Stimulated activated CD8-positive, alpha-beta memory T cell treated with anti-CD3 and anti-CD28 coated beads, Interleukin-7, amount 100 ng/mL, for 1 hour (primary cell): ENCODE measurements around the gene GRIA4.
"Not testable (repeated sequence)": the region's sequence is repeated elsewhere in the genome, so short reads cannot be mapped to it uniquely, and the experiment has no call there.

Experiments
- DNase-seq, 2 donors: peaks; one replicate each; pipeline ENCODE4 v3.0.0-alpha.2; 2020; ENCODE audit warnings: low read depth in 2 of 2

The GRIA4 gene

DNA sequence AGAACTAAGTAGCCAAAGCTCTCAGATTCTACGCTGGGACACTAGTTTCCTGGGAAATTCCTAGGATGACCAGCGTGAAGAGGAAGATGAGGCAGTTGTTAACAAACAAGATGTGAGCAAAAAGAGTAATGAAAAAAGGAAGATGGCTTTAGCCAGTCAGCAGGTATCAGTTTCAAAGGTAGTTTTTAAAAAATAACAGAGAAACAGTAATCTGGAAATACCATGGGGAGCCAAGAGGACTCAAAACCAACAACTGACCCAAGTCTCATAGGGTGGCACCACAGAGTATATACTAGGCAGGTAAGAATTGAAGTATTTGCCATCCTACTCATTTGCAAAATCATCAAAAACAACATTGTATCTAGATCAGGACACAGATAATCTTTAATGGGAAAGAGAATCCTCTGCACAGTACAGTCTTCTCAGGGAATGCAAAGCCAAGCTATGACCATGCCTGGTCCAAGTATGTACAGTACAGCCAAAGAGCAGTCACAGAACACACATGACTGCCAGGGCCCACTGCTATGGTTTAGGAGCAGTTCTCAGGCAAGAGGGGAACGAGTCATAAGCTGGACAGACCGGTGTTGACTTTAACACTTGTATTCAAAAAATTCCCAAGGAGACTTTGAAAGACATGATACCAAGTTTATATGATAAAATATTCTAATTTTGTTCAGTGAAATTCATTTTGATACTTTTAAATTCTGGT is 391.6 kb downstream of the GRIA4 start:
- DNase-seq, result no peak

DNA sequence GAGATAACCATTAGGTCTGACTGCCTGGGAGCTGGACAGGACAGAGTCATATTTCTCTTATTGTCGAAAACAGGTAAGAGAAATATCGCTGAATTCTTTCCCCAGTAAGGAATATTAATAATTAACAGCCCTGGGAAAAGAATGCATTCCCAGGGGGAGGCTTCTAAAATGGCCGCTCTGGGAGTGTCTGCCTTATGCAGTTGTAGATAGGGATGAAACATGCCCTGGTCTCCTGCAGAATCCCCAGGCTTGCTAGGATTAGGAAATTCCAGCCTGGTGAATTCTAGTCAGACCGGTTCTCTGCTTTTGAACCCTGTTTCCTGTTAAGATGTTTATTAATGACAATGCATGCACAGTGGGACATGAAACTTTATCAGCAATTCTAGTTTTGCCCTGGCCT is 393.2 kb downstream of the GRIA4 start:
- DNase-seq, result not testable (repeated sequence)

DNA sequence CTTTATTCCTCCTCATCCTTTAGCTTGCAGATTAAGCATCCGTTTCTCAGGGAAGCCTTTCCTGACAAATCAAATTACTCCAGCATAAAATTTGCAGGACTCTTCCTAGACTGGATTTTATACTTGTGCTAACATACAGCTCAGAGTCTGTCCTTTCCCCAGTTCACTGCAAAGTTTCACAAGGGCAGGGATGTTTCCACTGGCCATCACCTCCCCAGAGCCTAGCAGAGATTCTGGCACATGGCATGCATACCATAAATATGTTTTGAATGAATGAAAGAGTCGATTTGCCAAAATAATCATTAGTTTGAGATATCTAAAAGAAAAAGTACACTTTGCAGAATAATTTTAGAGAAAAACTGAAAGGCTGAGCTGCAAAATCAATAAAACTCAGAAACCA is 401.6 kb downstream of the GRIA4 start:
- no peak for DNase-seq

DNA sequence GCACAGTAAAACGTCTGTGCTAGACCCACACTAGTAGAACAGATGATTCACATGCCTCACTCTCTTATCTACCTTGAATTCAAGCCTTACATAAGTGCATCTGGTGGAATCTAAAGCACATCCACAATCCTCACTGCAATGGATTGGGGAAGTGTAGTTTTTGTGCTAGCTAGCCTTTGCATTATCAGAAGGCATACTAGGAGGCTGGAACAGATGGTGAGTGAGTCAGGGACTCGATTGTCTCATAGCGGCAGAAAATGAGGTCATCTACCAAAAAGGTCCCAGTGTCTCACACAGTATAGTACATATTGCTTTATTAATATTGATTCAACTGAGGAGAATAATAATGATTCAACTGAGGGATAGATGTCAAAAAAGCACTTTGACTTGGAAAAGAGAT is 402.9 kb downstream of the GRIA4 start:
- DNase-seq, result no peak

DNA sequence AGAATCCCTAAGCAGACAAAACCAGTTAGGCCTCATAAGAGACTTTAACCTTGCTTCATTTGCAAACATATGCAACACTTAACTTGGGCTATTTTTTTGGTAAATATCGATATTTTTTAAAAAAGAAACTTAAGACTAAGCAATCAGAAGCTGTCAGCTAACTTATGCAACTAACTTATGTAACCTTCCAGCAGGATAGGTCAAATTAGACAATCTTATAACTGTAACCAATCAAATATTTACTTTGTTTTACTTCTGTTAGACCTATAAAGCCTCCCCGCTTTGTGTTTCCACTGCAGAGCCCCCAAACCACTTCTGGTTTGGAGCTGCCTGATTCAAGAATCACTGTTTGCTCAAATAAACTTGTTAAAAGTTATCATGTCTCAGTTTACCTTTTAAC is 404.2 kb downstream of the GRIA4 start:
- DNase-seq, result no peak

DNA sequence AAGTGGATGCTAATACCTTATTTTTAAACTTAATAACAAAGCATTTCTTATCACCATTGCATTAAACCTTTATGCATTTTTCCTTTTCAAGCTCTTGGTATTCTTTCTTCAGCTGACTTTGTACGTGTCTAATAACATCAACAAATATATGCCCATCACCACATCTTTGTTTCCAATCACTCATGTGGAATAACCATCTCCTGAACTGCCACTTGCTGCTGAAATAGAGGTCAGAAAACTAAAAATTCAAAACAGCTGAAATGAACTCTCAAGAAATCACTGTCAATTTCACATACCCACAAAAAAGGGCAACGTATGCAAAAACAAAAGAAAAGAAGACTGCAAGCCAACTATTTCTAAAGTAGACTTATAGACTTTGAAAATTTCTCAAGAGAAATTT is 404.7 kb downstream of the GRIA4 start:
- no peak for DNase-seq

DNA sequence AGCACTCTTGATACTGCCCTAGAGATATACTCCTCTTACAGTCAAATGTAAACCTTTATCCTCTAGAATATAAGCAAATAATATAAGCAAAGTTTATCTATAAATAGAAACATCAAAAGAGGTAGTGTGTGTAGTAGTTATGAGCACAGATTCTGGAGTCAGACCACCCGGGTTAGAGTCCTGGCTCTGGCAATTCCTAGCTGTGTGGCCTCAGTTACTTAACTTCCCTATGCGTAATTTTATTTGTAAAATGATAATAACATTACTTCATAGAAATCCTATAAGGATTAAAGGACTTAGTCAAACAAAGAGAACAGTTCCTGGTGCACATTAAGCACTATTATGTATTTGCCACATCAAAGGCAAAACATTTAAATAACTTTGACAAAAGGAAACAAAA is 405.2 kb downstream of the GRIA4 start:
- no peak for DNase-seq

DNA sequence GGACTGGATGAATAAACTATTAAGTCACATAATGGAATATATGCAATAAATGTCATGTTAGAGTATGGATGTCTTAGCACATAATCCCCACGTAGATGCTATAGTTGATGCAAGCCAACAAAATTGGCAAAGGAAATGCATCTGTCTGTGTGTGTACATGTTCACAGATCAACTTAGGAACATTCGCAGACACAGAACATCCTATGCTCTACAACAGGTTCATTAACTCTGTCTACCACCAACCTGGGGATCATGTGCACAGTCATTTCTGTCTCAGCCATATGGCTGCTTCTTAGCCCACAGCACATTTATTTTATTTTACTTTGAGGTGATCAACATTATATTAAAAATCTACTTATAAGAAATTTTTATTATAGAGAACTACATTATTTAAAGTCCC is 407.2 kb downstream of the GRIA4 start:
- DNase-seq, result no peak

DNA sequence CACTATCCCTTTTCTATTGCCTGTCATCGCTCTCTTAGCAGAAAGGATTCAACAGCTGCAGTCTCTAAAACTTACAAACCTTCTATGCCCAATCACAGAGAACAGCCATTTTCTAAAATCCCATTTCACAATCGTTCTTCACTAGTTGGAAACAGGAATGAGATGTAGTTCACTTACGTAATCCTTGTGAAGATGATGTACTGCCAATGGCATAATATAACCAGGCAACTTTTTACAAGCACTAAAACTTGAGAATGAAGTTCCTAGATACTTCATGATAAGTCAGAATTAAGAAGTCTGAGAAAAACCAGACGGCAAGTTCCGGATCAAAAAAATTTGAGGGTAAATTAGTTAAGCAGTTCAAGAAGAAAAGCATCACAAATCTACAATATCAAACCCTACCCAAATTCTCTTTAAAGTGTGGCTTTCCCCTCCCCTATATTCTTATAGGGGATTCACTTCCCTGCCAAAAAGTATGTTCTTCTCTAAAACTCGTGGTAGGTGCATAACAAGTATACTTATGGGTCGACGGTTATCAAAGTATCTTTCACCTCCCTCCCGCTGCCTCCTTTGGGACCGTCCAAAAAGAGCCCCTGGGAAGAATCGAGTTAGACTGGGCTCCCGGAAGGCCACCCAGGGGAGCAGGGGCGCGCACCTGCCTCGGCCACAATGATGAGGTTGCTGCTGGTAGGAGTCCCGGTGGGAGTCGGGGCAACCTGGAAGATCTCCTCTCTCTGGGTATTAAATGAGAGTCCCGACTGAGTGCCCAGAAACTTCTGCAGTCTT is 411.5 kb downstream of the GRIA4 start:
- no peak for DNase-seq

DNA sequence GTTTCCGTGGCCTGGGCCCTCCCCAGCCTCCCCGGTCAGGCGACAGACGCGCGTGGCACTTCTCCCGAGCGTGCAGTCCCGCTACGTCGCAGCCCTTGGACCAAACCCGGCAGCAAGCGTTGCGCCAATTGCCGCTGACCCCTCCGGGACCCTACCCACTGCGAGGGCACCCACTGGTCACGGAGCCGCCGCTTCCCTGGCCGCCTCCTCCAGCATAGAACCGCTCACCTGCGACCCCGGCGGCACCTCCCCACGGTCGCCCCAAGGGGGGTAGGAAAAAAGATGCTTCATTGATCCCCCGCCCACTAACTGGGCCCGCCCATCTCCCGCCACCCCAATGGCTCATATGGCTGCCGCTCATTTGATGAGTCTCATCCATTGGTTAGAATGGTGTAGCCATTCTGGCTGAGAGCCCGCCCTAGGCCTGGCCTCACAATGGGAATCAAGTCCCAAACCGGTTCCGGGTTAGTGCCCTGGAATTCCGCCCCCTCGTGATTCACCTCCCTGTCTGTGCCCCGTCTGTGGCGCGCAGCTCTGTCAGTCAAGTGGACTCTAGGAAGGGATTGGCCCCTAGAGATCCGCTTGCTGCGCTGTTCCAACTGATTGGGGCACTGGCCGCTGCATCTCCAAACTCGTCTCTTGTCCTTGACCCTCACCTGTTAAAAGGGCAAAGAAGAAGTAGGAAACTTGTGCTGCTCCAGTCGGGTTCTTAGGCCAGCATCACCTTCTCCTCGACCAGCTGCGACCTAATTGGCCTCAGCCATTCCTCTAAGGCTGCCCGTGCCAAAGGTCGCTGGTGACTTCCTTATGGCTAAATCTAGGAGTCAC is 412.3 kb downstream of the GRIA4 start, which contains the start of gene MSANTD4:
TSS of gene MSANTD4 (minus strand) at position 274 of the 828 bp plus-strand sequence. CDS start 11,323 bp downstream, outside the sequence.
- DNase-seq, result peak; percentile 87 to 91

DNA sequence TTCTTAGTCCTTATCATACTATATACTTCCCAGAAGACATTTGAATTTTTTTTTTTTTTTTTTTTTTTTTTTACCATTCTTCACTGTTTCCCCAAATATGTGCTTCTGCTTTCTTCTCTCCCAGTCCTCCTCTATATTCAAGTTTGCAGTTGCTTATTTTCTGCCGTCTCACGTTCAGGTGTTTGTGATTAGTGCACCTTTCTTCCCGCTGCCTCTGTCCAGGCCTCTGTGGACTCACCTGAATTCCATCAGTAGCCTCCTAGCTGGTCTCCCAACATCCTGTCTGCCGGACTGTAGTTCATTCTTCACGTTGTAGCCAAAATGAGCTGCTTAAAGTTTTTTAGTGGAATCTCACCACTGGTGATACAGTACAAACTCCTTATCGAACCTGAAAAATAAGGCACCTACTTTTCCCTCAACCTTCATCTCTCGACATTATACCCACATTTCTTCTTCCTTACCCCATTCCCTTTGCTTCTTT is 413.0 kb downstream of the GRIA4 start:
- DNase-seq, result no peak

DNA sequence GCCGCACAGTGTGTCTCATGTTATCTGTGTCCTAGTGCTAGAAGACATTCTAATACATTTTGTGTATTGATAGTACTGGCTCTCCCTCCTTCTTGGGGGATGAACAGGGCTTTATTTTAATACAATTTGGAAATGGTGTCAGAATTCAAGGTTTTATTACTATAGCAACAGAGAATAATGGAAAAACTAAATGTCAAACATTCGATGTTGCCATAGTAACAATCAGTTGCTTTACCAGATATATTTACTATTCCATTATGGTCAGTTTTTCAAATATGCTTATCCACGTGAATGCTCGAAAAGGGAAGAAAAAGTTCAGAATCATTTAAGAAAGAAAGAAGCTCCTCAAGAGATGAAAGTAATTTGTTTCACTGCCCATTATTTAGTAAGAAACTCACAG is 420.7 kb downstream of the GRIA4 start:
- DNase-seq, result no peak

DNA sequence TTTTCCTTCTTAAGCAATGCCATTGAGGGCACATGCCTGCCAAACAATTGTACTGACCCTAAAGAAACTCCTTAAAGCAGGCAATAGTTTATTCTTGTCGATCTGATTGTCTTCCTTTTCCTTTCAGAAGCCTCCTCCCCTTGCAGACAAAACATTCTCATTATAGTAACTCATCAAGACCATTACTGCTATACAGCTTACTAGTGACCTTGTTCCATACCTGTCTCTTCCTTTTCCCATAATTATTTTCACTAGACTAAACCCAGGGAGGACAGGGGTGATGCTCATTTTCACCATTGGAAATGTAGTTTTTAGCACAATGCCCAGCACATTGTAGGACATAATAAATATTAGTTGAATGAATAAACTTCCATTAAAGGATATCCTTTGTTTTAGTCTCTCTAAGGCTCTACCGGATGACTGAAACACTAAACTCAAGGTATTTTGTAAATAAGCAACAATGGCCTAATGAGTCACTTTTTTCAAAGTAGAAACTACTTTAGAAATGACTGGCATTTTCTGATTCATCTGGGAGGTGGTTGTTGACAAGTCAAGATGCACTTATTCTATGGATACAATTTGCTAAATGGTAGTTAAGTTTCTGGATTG is 421.4 kb downstream of the GRIA4 start:
- no peak for DNase-seq
